Heart left ventricle (tissue), 16 donors: Measurements from ENCODE around the gene SGTA. TPM values are rescaled to one million over a fixed set of nuclear protein-coding genes. Genes with fewer than 3 reads are reported as not detected.

ENCODE experiments used
- ATAC-seq, 4 donors: fragments of 200-7000 bp; cut with Tn5 transposase; one replicate each; pipeline ENCODE4 v1.9.1; 2020 to 2022; ENCODE audit warnings: moderate library complexity in 4 of 4, mild to moderate bottlenecking in 3 of 4, moderate number of reproducible peaks in 1 of 4
- DNase-seq, 5 donors: peaks; one replicate each; pipeline ENCODE4 v3.0.0-alpha.2; 2020
- H3K27ac ChIP-seq, 12 donors: fragments of 200-600 bp; sonication (generic) in 4 of 12; one replicate each; pipeline versions ENCODE4 v1.5.0 to v1.8.0; 2016 to 2022; ENCODE audit warnings: mild to moderate bottlenecking in 2 of 12
- H3K27me3 ChIP-seq, 9 donors: fragments of 200-600 bp; sonication (generic) in 2 of 9; one replicate each; pipeline versions ENCODE4 v1.5.1 to v1.8.0; 2016 to 2022; ENCODE audit warnings: mild to moderate bottlenecking in 3 of 9
- H3K36me3 ChIP-seq, 9 donors: fragments of 200-600 bp; sonication (generic) in 2 of 9; one replicate each; pipeline versions ENCODE4 v1.5.0 to v1.8.0; 2018 to 2022; ENCODE audit warnings: mild to moderate bottlenecking in 2 of 9
- H3K4me1 ChIP-seq, 12 donors: fragments of 200-600 bp; sonication (generic) in 4 of 12; one replicate each; pipeline versions ENCODE4 v1.5.0 to v1.8.0; 2016 to 2022; ENCODE audit warnings: mild to moderate bottlenecking in 3 of 12
- H3K4me3 ChIP-seq, 12 donors: fragments of 200-600 bp; sonication (generic) in 4 of 12; one replicate each; pipeline versions ENCODE4 v1.5.0 to v1.8.0; 2017 to 2022; ENCODE audit warnings: mild to moderate bottlenecking in 9 of 12, moderate library complexity in 4 of 12
- H3K9me3 ChIP-seq, 12 donors: fragments of 200-600 bp; sonication (generic) in 4 of 12; one replicate each; pipeline versions ENCODE4 v1.5.0 to v1.8.0; 2016 to 2022; ENCODE audit warnings: mild to moderate bottlenecking in 1 of 12
- POLR2A ChIP-seq, 2 donors: fragments of 450-650 bp; IDR thresholded peaks; one replicate each; pipeline ENCODE4 v1.6.1; 2017; ENCODE audit warnings: antibody characterized with exemption in 2 of 2, mild to moderate bottlenecking in 2 of 2, moderate library complexity in 2 of 2
- WGBS, 4 donors: extraction: QIAGEN DNeasy Blood & Tissue Kit in 2 of 4; methylation state at CpG; one replicate each; pipeline versions ENCODE4 v1.1.5 to v1.1.7; 2013 to 2018; 5-methylcytosine and 5-hydroxymethylcytosine counted together
- intact Hi-C, 10 donors: fragments of 100-400 bp; cut with DNase I; formaldehyde crosslinking; loops; one replicate each; pipeline versions ENCODE4 v1.11.1 to v1.14.2; 2022
- polyA plus RNA-seq, 2 donors: library from polyadenylated mRNA; stranded (reverse); fragments of 200-250 nt; gene quantifications; one replicate each; pipeline ENCODE4 v1.2.3, GENCODE V29; 2013
- total RNA-seq, 9 donors: library from RNA; depleted of rRNA in 2 of 9; stranded (reverse); fragments of >200 nt in 2 of 9; fragmentation: NEBNext Ultra II Directional in 3 of 9; extraction: Animal tissue kit (Norgen Biotek cat#: 25700) in 3 of 9; gene quantifications; one replicate each; pipeline versions ENCODE4 v1.1.0 to v1.2.4, GENCODE V29; 2016 to 2023
- TF ChIP-seq, protein P1 (sequence below), 12 donors: fragments of 200-600 bp; sonication (generic) in 4 of 12; IDR thresholded peaks; one replicate each; pipeline versions ENCODE4 v1.5.0 to v1.8.0; 2018 to 2022; ENCODE audit warnings: antibody characterized with exemption in 12 of 12, mild to moderate bottlenecking in 5 of 12
- donor health status: ischemic (EF 13 %, LVEDD 7.1; RV severe dilation, severe dysfunction).
- donor health status: healthy with polysubstance abuse.
- donor health status: DM: no; HTN: yes; CAD: no.
- donor health status: DM: no; HTN: no; CAD: no.
- donor health status: ischemic (EF 25% LVEDD 6.9; RV normal size, moderate dysfunction).
- donor health status: ischemic (EF 25% LVEDD 5.7; RV mildly dilated, moderate dysfunction).
- donor health status: healthy.
- donor health status: DM: yes; HTN: yes; CAD: no.
- donor health status: ischemic (EF 35%, LVEDD 5.7; RV mildly dilated, moderate dysfunction).
- donor health status: nonischemic (EF 11% LVEDD 7.7; RV severe dilation, severe dysfunction).
- donor health status: DM: yes; HTN: yes; CAD: no.
- donor health status: PGD.
- donor health status: ischemic (EF 29% LVEDD 5.4; RV normal size, mild dysfunction).
- donor health status: nonischemic (EF 23%, LVEDD 6.1; RV moderate dilation, normal function).

SGTA gene
- total and polyA plus RNA-seq, 11 donors, result 47.4 to 125 (median 65.6) TPM

DNA sequence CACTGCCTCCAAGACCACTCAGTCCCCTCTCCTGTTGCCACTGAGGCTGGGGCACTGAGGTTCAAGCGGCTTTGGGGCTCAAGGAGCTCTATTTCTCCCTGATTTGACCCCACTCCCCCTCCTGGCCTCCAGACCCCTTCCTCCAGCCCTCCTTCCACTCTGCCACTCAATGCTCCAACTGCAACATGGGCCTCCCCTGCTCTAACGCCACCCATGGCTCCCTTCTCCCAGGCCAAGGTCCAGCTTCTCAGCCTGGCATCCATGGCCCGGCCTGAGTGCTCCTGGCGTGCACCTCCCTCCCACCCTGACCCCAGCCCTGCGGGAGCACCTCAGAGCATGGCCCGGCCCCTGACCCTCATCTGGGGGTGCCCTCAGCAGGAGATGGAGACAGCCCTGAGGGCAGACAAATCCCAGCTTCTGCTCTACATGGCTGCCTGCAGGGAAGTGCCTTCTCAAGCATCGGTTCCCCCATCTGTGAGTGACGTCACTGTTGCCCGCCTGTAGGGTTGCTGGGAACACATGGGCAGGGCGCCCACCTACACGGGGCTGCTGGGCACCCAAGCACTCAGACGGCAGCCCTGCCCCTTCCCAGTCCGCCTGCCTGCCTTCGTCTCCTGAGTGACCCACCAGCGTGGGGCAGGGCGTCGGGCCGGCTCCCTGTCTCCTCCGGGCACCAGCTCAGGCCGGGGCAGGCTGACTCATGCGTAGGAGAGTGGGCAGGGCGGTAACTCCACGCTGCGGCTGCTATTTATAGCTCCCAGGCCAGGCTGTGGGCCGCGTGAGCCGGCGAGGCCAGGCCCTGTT is 60.3 kb downstream of the SGTA start:
- intact Hi-C loops, result loop anchor here in 3 of 10 donors (5.0 to 10.0 kb wide), 2 partner anchors 58 to 60 kb away; no protein-coding TSS in a partner anchor
- Histone ChIP-seq H3K4me1 (peaks cover 0 to 42% (median 13%) of the 10 kb centered on the region in 12 donors), H3K27me3 (peaks cover 9 to 52% (median 23%) of the 10 kb centered on the region in 9 donors), H3K27ac (peak overlapping the region in 11 of 12 donors; percentile 77 to 95 (median 90)), H3K9me3 (no peaks in the 10 kb centered on the region), H3K4me3 (no peak overlapping the region), H3K36me3 (no peaks in the 10 kb centered on the region)
- ATAC-seq (peak; percentile 81 to 88 (median 85)), DNase-seq (peak; percentile 67 to 90 (median 85))
- WGBS, 4 donors, result 30 to 91% (median 46%) methylated on average over 5 to 28 of the region's 28 CpGs
- TF ChIP-seq POLR2A (IDR thresholded peaks at IDR 0.05), result peak in 1 of 2 donors; percentile 59
- TF ChIP-seq, protein P1, sequence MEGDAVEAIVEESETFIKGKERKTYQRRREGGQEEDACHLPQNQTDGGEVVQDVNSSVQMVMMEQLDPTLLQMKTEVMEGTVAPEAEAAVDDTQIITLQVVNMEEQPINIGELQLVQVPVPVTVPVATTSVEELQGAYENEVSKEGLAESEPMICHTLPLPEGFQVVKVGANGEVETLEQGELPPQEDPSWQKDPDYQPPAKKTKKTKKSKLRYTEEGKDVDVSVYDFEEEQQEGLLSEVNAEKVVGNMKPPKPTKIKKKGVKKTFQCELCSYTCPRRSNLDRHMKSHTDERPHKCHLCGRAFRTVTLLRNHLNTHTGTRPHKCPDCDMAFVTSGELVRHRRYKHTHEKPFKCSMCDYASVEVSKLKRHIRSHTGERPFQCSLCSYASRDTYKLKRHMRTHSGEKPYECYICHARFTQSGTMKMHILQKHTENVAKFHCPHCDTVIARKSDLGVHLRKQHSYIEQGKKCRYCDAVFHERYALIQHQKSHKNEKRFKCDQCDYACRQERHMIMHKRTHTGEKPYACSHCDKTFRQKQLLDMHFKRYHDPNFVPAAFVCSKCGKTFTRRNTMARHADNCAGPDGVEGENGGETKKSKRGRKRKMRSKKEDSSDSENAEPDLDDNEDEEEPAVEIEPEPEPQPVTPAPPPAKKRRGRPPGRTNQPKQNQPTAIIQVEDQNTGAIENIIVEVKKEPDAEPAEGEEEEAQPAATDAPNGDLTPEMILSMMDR (IDR thresholded peaks at IDR 0.05), result no peak

DNA sequence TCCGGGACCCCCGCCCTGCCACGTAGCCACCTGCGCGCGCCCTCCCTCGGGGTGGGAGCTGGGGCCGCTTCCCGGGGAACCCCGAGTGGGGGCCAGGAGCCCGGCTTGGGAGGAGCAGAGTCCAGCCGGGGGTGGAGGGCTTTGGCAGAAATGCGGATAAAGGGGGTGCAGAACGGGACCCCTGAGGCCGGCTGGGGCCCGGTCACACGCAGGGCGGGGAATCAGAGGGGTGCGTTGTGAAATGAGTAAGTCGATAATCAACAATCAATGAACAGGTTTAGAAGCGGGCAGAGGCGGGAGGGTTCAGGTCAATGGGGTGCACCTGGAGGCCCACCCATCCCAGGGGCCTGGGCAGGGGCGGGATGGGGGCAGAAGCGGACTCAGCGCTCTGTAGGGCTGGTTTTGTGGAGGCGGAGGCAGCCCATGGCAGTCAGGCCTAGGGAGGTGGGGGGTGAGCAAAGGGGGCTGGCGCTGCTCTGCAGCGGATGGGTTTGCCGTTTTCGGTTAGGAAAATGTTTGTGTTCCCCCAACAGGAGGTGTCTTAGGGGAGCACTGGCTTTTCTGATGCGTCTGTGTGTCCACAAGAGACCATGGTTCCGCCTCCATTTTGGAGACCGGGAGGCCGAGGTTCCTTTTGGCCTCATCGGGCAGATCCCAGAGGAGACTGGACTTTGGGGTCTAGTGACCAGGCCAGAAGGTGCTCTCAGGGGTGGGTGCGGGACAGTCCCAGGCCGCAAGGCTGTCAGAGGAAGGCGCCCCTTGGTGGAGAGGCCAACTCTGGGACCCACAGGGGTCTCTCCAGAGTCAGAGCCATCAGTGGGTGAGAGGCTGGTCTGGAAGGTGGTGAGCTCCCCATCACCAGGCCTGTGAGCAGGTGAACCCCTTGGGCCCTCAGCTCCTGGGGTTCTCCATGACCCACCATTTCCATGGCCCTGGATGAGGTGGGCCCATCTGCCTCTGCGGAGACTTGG is 61.2 kb downstream of the SGTA start:
- Histone ChIP-seq H3K27ac (peak overlapping the region; percentile 68 to 95 (median 84)), H3K27me3 (peaks cover 9 to 46% (median 21%) of the 10 kb centered on the region in 9 donors), H3K9me3 (no peaks in the 10 kb centered on the region), H3K4me3 (peak overlapping the region; percentile 23 to 78 (median 52)), H3K4me1 (peaks cover 0 to 39% (median 13%) of the 10 kb centered on the region in 12 donors), H3K36me3 (no peaks in the 10 kb centered on the region)
- ATAC-seq (no peak), DNase-seq (peak in 2 of 5 donors; percentile 25 to 44)
- 26 to 40% (median 30%) methylated on average over 25 to 39 of the region's 39 CpGs for WGBS, 4 donors
- TF ChIP-seq, protein P1 (IDR thresholded peaks at IDR 0.05), result no peak
- no peak for TF ChIP-seq POLR2A (IDR thresholded peaks at IDR 0.05)
- intact Hi-C loops, result loop anchor here in 4 of 10 donors (2.0 to 10.0 kb wide), 3 partner anchors 57 to 60 kb away; no protein-coding TSS in a partner anchor

GRCh38 chr19:2720777-2721569 is 62.1 kb downstream of the SGTA start, which contains the start of gene DIRAS1:
Gene DIRAS1, minus strand, starts transcription at chr19:2721372. Its CDS starts 3,566 bp downstream, at chr19:2717806.
- peak in 2 of 5 donors; percentile 49 for DNase-seq

More at GRCh38 chr19:2720777-2721569, 62.1 kb downstream of the SGTA start, which contains the start of gene DIRAS1:
- intact Hi-C loops, result loop anchor here in 4 of 10 donors (2.0 to 10.0 kb wide), 3 partner anchors 56 to 59 kb away; no protein-coding TSS in a partner anchor
- peak within 1 kb of the TSS; percentile 68 to 95 (median 86) for H3K27ac ChIP-seq
- peak within 1 kb of the TSS; percentile 41 to 78 (median 58) for H3K4me3 ChIP-seq
- ATAC-seq, result peak in 2 of 4 donors; percentile 2 to 5
- TF ChIP-seq, protein P1 (IDR thresholded peaks at IDR 0.05), result no peak
- peak in 1 of 2 donors; percentile 17 for TF ChIP-seq POLR2A (IDR thresholded peaks at IDR 0.05)
- H3K9me3 ChIP-seq, result peaks cover 0 to under 1% (median 0%) of the 10 kb centered on the region in 12 donors
- peaks cover 0 to 4% (median 0%) of the 10 kb centered on the region in 9 donors for H3K36me3 ChIP-seq
- peaks cover 0 to 38% (median 13%) of the 10 kb centered on the region in 12 donors for H3K4me1 ChIP-seq
- H3K27me3 ChIP-seq, result peaks cover 7 to 38% (median 17%) of the 10 kb centered on the region in 9 donors
- WGBS, 4 donors, result 1 to 3% (median 2%) methylated on average over 25 to 100 of the region's 100 CpGs
